ENCODE results near the gene LDLRAD1. TPM values are rescaled to one million over a fixed set of nuclear protein-coding genes. Genes with fewer than 3 reads are reported as not detected.

Gene LDLRAD1
- total and polyA plus RNA-seq, 2 of the 13 experiments (the other 11 are each of a cell fraction or from before 2014, with no cell fraction given): 2.5 to 14.0 TPM

- TF ChIP-seq ZNF543 (CRISPR knock-in tag; IDR thresholded peaks at IDR 0.05): peak; percentile 47; the same call in 1 of the 2 replicates
- no peak for TF ChIP-seq ZNF841 (CRISPR knock-in tag; IDR thresholded peaks at IDR 0.05; ENCODE audit: borderline replicate concordance)
- no peak for TF ChIP-seq BRCA1 (CRISPR knock-in tag; IDR thresholded peaks at IDR 0.05)
- TF ChIP-seq ZNF644 (CRISPR knock-in tag; IDR thresholded peaks at IDR 0.05; ENCODE audit: low read depth): 0 out of 2 replicates have a peak, but pooled peaks have one; percentile 29
- no peak for TF ChIP-seq ZNF782 (CRISPR knock-in tag; IDR thresholded peaks at IDR 0.05; ENCODE audit: borderline replicate concordance)
- TF ChIP-seq ZNF18 (CRISPR knock-in tag; IDR thresholded peaks at IDR 0.05; ENCODE audit: insufficient replicate concordance): no peak
- no peak for TF ChIP-seq SOX6 (IDR thresholded peaks at IDR 0.05)
- TF ChIP-seq SOX6 (CRISPR knock-in tag; IDR thresholded peaks at IDR 0.05): peak; percentile 89
- TF ChIP-seq ZEB1 (IDR thresholded peaks at IDR 0.05; ENCODE audit: insufficient replicate concordance, low read depth): peak; percentile 92
- no peak for TF ChIP-seq SMYD3 (CRISPR knock-in tag; IDR thresholded peaks at IDR 0.05)
- TF ChIP-seq CCAR2 (optimal IDR thresholded peaks at IDR 0.05; ENCODE audit: low read depth, low read length): peak; percentile 16
- peak; percentile 94 for TF ChIP-seq CEBPG (CRISPR knock-in tag; IDR thresholded peaks at IDR 0.05)
- TF ChIP-seq DZIP1 (CRISPR knock-in tag; IDR thresholded peaks at IDR 0.05): no peak
- TF ChIP-seq MTA3 (CRISPR knock-in tag; IDR thresholded peaks at IDR 0.05): no peak
- TF ChIP-seq PCBP1 (IDR thresholded peaks at IDR 0.05; ENCODE audit: borderline replicate concordance, low read depth, low read length): no peak
- no peak for TF ChIP-seq MNT (IDR thresholded peaks at IDR 0.05)
- TF ChIP-seq MXI1 (IDR thresholded peaks at IDR 0.05; ENCODE audit: borderline replicate concordance, low read depth, low read length): 0 out of 3 replicates have a peak, but pooled peaks have one; percentile 8
- no peak for TF ChIP-seq CREB1 (IDR thresholded peaks at IDR 0.05)
- TF ChIP-seq CREB1 (CRISPR knock-in tag; IDR thresholded peaks at IDR 0.05): peak; percentile 84
- no peak for TF ChIP-seq PAX8 (CRISPR knock-in tag; IDR thresholded peaks at IDR 0.05; ENCODE audit: borderline replicate concordance)
- TF ChIP-seq HMG20A (CRISPR knock-in tag; IDR thresholded peaks at IDR 0.05; ENCODE audit: borderline replicate concordance): peak; percentile 77; the same call in 1 of the 2 replicates
Observed at GRCh38 chr1:54016343-54017282, 1.4 kb downstream of the LDLRAD1 start (continued).

Data from HepG2 (cell line).